Measurements from ENCODE around the gene NACAD. TPM values are rescaled to one million over a fixed set of nuclear protein-coding genes. Genes with fewer than 3 reads are reported as not detected.

Gene NACAD
- total RNA-seq, 1 donor from 2014 or later, result 1.4 TPM

GRCh38 chr7:45075355-45075644, 13.5 kb downstream of the NACAD start:
- no peak for DNase-seq (ENCODE audit: low spot score)

- DNase-seq (ENCODE audit: low spot score), result no peak
These were observed 14.0 kb downstream of the NACAD start for GRCh38 chr7:45074528-45075354.

GRCh38 chr7:45073786-45074527, 14.8 kb downstream of the NACAD start:
- no peak for DNase-seq (ENCODE audit: low spot score)

GRCh38 chr7:45073031-45073785, 15.6 kb downstream of the NACAD start:
- DNase-seq (ENCODE audit: low spot score), result no peak

GRCh38 chr7:45072131-45073030, 16.4 kb downstream of the NACAD start:
- no peak for DNase-seq (ENCODE audit: low spot score)

GRCh38 chr7:45071528-45071927, 17.2 kb downstream of the NACAD start:
- no peak for DNase-seq (ENCODE audit: low spot score)

- DNase-seq (ENCODE audit: low spot score), result no peak
These were observed 18.5 kb downstream of the NACAD start for GRCh38 chr7:45070254-45070642.

- no peak for DNase-seq (ENCODE audit: low spot score)
These were observed 19.1 kb downstream of the NACAD start for GRCh38 chr7:45069444-45070253.

GRCh38 chr7:45068236-45069023, 20.3 kb downstream of the NACAD start:
- no peak for DNase-seq (ENCODE audit: low spot score)

GRCh38 chr7:45067582-45067981, 21.2 kb downstream of the NACAD start:
- no peak for DNase-seq (ENCODE audit: low spot score)

GRCh38 chr7:45066409-45066808, 22.4 kb downstream of the NACAD start:
- DNase-seq (ENCODE audit: low spot score), result no peak

- no peak for DNase-seq (ENCODE audit: low spot score)
These were observed 23.5 kb downstream of the NACAD start for GRCh38 chr7:45065031-45065995.

- no peak for DNase-seq (ENCODE audit: low spot score)
These were observed 24.6 kb downstream of the NACAD start for GRCh38 chr7:45064047-45064725.

- DNase-seq (ENCODE audit: low spot score), result no peak
These were observed 26.9 kb downstream of the NACAD start for GRCh38 chr7:45061806-45062425.

- DNase-seq (ENCODE audit: low spot score), result no peak
These were observed 27.4 kb downstream of the NACAD start for GRCh38 chr7:45061352-45061751.

- DNase-seq (ENCODE audit: low spot score), result no peak
These were observed 28.5 kb downstream of the NACAD start for GRCh38 chr7:45060295-45060694.

GRCh38 chr7:45057878-45058277, 30.9 kb downstream of the NACAD start:
- no peak for DNase-seq (ENCODE audit: low spot score)
